HG03521 (cell line): Measurements from ENCODE around the gene MCM5.
"Not testable (repeated sequence)": the region's sequence is repeated elsewhere in the genome, so short reads cannot be mapped to it uniquely, and the experiment has no call there.

ENCODE experiments used
- ATAC-seq: cut with Tn5 transposase; IDR thresholded peaks from one replicate; pipeline ENCODE4 v1.9.1; 2021; ENCODE audit warnings: mild to moderate bottlenecking, moderate library complexity; ENCODE audit not compliant: unreplicated experiment

The MCM5 gene

GRCh38 chr22:35467681-35468434 is 67.9 kb downstream of the MCM5 start:
- no peak for ATAC-seq

- no peak for ATAC-seq
Measured at GRCh38 chr22:35470903-35471321, 71.0 kb downstream of the MCM5 start.

GRCh38 chr22:35471566-35471965 is 71.6 kb downstream of the MCM5 start:
- not testable (repeated sequence) for ATAC-seq

GRCh38 chr22:35472488-35472887 is 72.5 kb downstream of the MCM5 start:
- no peak for ATAC-seq

- no peak for ATAC-seq
Measured at GRCh38 chr22:35473971-35474370, 74.0 kb downstream of the MCM5 start.
